ENCODE measurements around the gene SUSD4.

The SUSD4 gene

DNA sequence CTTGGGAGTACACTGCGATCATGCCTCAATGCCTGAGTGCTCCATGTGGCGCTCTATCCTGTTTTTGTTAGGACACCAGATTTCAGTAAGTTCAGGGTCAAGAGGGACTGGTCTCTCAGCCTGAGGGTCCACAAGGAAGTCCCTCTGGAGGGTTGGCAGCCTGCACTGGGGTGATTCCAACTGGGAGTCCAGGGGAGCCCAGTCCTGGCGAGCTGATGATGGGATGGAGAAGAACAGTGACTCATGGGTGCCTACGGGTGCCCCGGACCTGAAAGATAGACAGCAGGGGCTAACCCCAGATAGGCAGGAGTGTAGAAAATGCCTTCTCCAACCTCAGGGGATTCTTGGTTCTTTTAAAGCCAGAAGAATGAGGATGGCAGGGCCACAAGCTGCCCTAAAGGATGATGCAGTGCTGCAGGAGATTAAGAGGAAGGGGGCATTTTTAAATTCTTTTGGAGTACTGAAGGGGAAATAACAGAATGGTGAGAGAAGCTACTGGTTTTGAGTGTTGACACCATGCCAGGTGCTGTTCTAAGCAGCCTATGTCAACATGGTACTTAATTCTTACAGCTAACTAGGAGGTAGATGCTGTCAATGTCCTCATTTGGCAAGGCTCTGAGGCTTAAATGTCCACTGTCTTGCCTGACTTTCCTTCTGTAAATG is 152.5 kb downstream of the SUSD4 start:
- no peak overlapping the region for H3K4me3 ChIP-seq (ENCODE audit: low read depth, low read length)
- no peak for TF ChIP-seq CTCF (IDR thresholded peaks at IDR 0.05; ENCODE audit: borderline replicate concordance, insufficient read depth, low read depth, low read length)

DNA sequence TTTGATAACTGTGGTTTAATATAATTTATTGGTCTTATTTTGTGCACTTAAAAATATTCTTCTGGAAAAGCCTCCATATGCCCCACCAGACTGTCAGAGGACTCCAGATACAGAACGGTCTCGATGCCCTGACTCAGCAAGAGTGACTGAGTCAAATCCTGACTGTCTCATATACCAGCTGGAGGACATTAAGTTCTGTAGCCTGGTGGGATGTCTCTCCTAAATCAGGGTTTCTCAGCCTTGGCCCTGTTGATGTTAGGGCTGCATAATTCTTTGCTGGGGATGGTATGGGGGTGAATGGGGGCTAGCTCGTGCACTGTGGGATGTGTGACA is 153.2 kb downstream of the SUSD4 start:
- TF ChIP-seq CTCF (IDR thresholded peaks at IDR 0.05; ENCODE audit: borderline replicate concordance, insufficient read depth, low read depth, low read length), result no peak
- no peak overlapping the region for H3K4me3 ChIP-seq (ENCODE audit: low read depth, low read length)

DNA sequence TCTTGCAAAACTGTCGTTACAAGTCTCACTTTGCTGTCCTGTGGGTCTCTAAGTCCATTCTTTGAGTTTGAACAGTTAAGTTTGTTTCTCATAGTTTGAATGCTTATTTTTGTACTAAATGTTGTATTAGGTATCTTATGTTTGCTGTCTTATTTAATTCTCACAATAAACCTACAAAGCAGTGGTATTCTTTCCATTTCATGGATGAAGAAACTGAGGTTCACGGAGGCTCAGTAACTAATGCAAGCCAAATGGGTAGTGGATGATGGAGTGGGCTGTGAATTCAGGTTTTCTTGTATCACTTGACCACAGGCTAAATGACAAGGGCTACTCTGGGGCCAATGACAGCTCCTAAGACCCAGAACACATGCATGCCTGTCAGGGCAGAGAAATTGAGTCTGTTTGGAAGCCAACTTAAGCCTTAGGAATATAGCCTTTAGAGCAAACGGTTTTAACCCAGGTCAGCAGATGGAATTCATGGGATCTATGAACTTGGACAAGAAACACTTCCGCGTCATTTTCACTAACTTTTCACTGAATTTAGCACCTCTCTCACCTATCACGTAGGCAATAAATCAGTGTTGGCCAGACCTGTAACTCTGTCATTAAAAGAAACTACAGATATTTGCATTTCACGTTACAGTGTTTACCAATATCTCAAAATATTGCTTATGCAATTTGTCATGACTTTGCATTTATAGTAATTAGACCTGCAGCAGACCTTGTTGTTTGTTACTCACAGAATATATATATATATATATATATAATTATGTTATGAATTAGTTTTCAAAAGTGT is 153.8 kb downstream of the SUSD4 start:
- no peak overlapping the region for H3K4me3 ChIP-seq (ENCODE audit: low read depth, low read length)
- TF ChIP-seq CTCF (IDR thresholded peaks at IDR 0.05; ENCODE audit: borderline replicate concordance, insufficient read depth, low read depth, low read length), result no peak

DNA sequence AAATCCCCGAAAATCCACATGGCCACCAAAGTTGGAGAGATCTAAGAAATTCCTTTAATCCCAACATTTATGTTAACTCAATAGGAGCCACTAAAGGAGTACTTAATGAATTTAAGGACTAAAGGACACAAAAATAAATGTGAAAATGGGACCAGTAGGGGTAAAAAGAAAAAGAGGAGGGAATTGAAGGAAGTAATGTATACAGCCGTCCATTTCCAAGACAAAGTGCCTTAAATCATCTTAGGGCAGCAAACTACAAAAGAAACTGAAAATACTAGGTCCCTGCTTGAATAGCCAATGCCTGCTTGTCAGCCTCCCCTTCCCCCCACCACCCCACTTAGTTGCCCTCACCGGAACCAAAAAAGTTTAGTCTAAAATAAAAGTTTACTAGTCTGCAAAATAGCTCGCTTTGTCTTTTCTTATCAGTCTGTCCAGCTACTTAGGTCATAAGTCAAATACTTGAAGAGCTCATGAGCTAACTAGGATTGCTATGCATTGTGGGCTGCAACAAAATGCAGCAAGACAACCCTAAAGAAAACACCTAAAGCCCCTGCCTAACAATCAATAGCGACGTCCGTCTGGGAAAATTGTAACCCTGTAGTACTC is 154.6 kb downstream of the SUSD4 start:
- H3K4me3 ChIP-seq (ENCODE audit: low read depth, low read length), result no peak overlapping the region
- TF ChIP-seq CTCF (IDR thresholded peaks at IDR 0.05; ENCODE audit: borderline replicate concordance, insufficient read depth, low read depth, low read length), result no peak

DNA sequence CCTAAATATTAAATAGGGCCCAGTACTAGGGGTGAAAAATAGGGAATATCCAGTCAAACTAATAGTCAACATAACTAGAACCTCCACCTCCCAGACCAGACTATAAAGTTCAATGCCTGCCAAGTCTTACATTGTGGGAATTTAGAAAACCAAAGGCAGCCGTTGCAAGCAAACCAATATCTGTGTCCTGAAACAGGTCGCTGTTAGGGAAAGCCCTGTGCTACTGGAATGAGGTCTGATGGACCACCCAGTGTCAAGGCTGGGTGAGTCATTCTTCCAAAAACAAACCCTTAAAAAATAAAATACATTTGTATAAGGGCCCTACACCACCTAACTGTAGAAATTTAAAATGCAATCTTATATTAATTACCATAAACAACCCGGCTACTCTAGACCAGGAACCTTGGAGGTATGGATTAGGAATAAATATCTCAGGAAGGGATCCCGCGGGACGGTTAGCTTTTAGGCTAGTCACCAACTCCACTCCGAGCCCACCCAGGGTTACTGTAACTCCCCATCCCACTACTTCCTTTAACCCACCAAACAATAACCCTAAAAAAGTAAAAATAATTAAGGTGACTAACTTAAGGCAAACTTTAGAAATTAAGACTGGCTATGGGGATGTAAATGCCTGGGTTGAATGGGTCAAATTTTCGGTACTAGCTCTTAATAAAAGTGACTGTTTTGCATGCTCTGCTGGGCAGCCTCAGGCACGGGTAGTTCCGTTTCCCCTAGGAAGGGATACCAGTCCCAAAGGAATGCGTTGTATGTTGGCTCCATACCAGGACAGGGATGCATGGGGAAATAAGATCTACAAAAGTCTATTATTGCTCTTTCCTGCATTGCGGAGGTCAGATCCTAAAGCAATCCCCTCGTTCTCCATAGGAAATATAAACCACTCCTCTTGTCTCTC is 155.6 kb downstream of the SUSD4 start:
- no peak for TF ChIP-seq CTCF (IDR thresholded peaks at IDR 0.05; ENCODE audit: borderline replicate concordance, insufficient read depth, low read depth, low read length)
- H3K4me3 ChIP-seq (ENCODE audit: low read depth, low read length), result no peak overlapping the region

DNA sequence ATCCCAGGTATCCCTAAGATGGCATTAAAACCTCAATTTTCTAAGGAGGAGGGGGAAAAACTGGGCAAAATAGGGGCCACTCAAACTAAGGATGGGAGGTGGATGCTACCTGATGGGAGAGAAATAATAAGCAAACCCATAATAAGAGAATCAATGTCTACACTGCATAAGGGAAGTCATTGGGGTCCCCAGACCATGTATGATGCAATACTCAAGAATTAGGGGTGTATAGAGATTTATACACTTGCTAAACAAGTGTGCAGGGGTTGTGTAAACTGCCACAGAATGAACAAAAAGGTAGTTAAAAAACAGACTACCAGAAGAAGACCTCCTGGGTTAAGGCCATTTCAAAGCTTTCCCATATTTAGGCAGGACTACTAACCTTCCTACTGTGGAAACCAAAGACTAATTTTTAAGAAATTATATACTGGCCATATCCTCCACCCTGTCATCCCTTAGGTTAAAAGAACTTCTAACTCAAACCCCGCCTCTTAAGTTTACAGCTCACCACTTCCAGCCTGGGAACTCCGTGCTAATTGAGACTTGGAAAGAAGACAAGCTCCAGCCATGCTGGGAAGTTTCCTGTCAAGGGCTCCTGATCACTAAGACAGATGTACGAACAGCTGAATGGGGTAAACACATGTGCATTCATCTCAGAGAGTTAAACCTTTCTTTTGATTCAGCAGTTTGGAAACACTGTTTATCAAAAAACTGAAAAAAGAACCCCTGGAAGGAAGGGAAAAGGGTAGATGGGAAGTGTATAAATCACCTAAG is 156.5 kb downstream of the SUSD4 start:
- no peak overlapping the region for H3K4me3 ChIP-seq (ENCODE audit: low read depth, low read length)
- TF ChIP-seq CTCF (IDR thresholded peaks at IDR 0.05; ENCODE audit: borderline replicate concordance, insufficient read depth, low read depth, low read length), result no peak
